Right lobe of liver (tissue), 6 donors: ENCODE data around the gene NEK4. TPM values are rescaled to one million over a fixed set of nuclear protein-coding genes. Genes with fewer than 3 reads are reported as not detected.
A peak's percentile ranks its signal among the peaks of the same experiment; 100 is the strongest.

ENCODE experiments used
- ATAC-seq, 4 donors: fragments of 200-7000 bp; cut with Tn5 transposase; one replicate each; pipeline ENCODE4 v1.9.1; 2020; ENCODE audit warnings: mild to moderate bottlenecking in 4 of 4, moderate library complexity in 4 of 4
- DNase-seq, 3 donors: peaks; one replicate each; pipeline ENCODE4 v3.0.0-alpha.2; 2020
- H3K27ac ChIP-seq, 3 donors: fragments of 200-600 bp; one replicate each; pipeline ENCODE4 v1.8.0; 2022
- H3K27me3 ChIP-seq, 2 donors: fragments of 200-600 bp; one replicate each; pipeline ENCODE4 v1.8.0; 2022
- H3K36me3 ChIP-seq, 4 donors: fragments of 200-600 bp; sonication (generic) in 1 of 4; one replicate each; pipeline versions ENCODE4 v1.5.1 to v1.8.0; 2017 to 2022; ENCODE audit warnings: control low read depth in 1 of 4
- H3K4me1 ChIP-seq, 4 donors: fragments of 200-600 bp; sonication (generic) in 1 of 4; one replicate each; pipeline versions ENCODE4 v1.5.1 to v1.8.0; 2017 to 2022; ENCODE audit warnings: control low read depth in 1 of 4
- H3K4me3 ChIP-seq, 3 donors: fragments of 200-600 bp; one replicate each; pipeline ENCODE4 v1.8.0; 2022
- H3K9me3 ChIP-seq, 4 donors: fragments of 200-600 bp; sonication (generic) in 1 of 4; one replicate each; pipeline versions ENCODE4 v1.5.1 to v1.8.0; 2017 to 2022; ENCODE audit warnings: control low read depth in 1 of 4
- POLR2A ChIP-seq: fragments of 450-650 bp; IDR thresholded peaks from one replicate; pipeline ENCODE4 v1.6.1; 2017; ENCODE audit warnings: antibody characterized with exemption, mild to moderate bottlenecking
- WGBS: methylation state at CpG from one replicate; pipeline ENCODE4 v1.1.6; 2018; ENCODE audit warnings: low coverage, low lambda C conversion rate; ENCODE audit not compliant: insufficient coverage; ENCODE audit errors: missing lambda C conversion rate; 5-methylcytosine and 5-hydroxymethylcytosine counted together
- intact Hi-C, 2 donors: fragments of 100-400 bp; cut with DNase I; formaldehyde crosslinking; loops; one replicate each; pipeline versions ENCODE4 v1.11.2 to v1.14.1; 2022
- long read RNA-seq: library from polyadenylated mRNA; unstranded; transcript quantifications from one replicate; pipeline ENCODE4 v2.0.0, GENCODE V29; 2019
- total RNA-seq, 6 experiments: library from RNA; depleted of rRNA in 2 of 6; stranded (reverse); fragments of >200 nt in 2 of 6; fragmentation: NEBNext Ultra II Directional in 3 of 6; extraction: Animal tissue kit (Norgen Biotek cat#: 25700) in 3 of 6; gene quantifications; one replicate each; pipeline versions ENCODE4 v1.1.0 to v1.2.4, GENCODE V29; 2016 to 2023
- TF ChIP-seq, protein P1 (sequence below), 4 donors: fragments of 200-600 bp in 3 of 4; fragments of 450-650 bp in 1 of 4; IDR thresholded peaks; one replicate each; pipeline versions ENCODE4 v1.5.1 to v1.8.0; 2016 to 2022; ENCODE audit warnings: antibody characterized with exemption in 4 of 4, mild to moderate bottlenecking in 2 of 4
- donor health status: DM: no; HTN: yes; CAD: no.
- donor health status: DM: no; HTN: no; CAD: no.
- donor health status: DM: no; HTN: no; CAD: no.
- donor health status: DM: no; HTN: yes; CAD: no.
- donor health status: DM: no; HTN: yes; CAD: no.

Gene NEK4
- total RNA-seq: 10 to 100 TPM in 5 of 6 experiments, 1 to 10 TPM in 1; 7.3 to 18.9 (median 14.8) TPM
- long read RNA-seq, partial matches to known transcripts: 2 of 9 reads
- long read RNA-seq, other reads (novel, unspliced or antisense): 7 of 9 reads

- DNase-seq (peak; percentile 94 to 96 (median 95)), ATAC-seq (peak; percentile 79 to 89 (median 81))
- Histone ChIP-seq H3K9me3 (no peaks in the 10 kb centered on the region), H3K27ac (peak within 1 kb of the TSS; percentile 52 to 67 (median 62)), H3K4me1 (peaks cover 0 to 53% (median 16%) of the 10 kb centered on the region in 4 donors), H3K36me3 (peaks cover 0 to 16% (median 3%) of the 10 kb centered on the region in 4 donors), H3K4me3 (peak within 1 kb of the TSS; percentile 57 to 94 (median 64)), H3K27me3 (no peaks in the 10 kb centered on the region)
- intact Hi-C loops: no loop called here
- WGBS: under 1% methylated on average over 17 of the region's 67 CpGs
- TF ChIP-seq, protein P1, sequence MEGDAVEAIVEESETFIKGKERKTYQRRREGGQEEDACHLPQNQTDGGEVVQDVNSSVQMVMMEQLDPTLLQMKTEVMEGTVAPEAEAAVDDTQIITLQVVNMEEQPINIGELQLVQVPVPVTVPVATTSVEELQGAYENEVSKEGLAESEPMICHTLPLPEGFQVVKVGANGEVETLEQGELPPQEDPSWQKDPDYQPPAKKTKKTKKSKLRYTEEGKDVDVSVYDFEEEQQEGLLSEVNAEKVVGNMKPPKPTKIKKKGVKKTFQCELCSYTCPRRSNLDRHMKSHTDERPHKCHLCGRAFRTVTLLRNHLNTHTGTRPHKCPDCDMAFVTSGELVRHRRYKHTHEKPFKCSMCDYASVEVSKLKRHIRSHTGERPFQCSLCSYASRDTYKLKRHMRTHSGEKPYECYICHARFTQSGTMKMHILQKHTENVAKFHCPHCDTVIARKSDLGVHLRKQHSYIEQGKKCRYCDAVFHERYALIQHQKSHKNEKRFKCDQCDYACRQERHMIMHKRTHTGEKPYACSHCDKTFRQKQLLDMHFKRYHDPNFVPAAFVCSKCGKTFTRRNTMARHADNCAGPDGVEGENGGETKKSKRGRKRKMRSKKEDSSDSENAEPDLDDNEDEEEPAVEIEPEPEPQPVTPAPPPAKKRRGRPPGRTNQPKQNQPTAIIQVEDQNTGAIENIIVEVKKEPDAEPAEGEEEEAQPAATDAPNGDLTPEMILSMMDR (IDR thresholded peaks at IDR 0.05): no peak
- peak; percentile 90 for TF ChIP-seq POLR2A
Measured at GRCh38 chr3:52770496-52771333, at the start of gene NEK4. NEK4 (minus strand) TSS chr3:52770940; CDS start chr3:52770746, 194 bp downstream.

- Histone ChIP-seq H3K9me3 (no peaks in the 10 kb centered on the region), H3K4me1 (peaks cover 0 to 50% (median 6%) of the 10 kb centered on the region in 4 donors), H3K36me3 (peaks cover 0 to 100% (median 53%) of the 10 kb centered on the region in 4 donors), H3K27me3 (no peaks in the 10 kb centered on the region), H3K27ac (peak overlapping the region in 1 of 3 donors; percentile 3), H3K4me3 (no peak overlapping the region)
- intact Hi-C loops: no loop called here
- no peak for ATAC-seq
- DNase-seq: no peak
- no CpG with 5 or more reads among the region's 2 CpGs for WGBS
- TF ChIP-seq, protein P1 (IDR thresholded peaks at IDR 0.05): no peak
- TF ChIP-seq POLR2A: no peak
Measured at GRCh38 chr3:52819936-52820335, 49.2 kb upstream of the NEK4 start.

DNA sequence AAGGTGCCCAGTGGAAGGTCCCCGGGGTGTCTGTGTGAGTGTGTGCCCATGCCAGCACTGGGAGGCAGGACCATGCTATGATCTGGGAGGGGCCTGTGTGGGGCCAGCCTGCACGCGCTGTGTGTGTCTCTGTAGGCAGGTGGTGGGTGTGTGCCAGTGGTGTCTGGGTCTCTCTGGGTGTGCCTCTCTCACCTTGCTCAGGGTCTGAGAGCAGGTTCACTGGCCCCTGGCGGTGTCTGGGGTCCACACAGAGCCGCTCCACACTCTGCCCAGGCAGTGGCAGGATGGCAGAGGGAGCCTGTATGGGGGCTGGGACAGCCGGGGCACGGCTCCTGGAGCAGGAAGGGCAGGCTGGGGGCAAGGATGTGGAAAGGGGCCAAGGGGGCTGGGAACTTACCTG, 47.1 kb upstream of the NEK4 start:
- peaks cover 0 to 83% (median 42%) of the 10 kb centered on the region in 4 donors for H3K36me3 ChIP-seq
- WGBS: 48% methylated on average over 2 of the region's 7 CpGs
- peaks cover 0 to 52% (median 12%) of the 10 kb centered on the region in 4 donors for H3K4me1 ChIP-seq
- H3K27me3 ChIP-seq: no peaks in the 10 kb centered on the region
- no peak overlapping the region for H3K27ac ChIP-seq
- ATAC-seq: peak; percentile 0 to 3 (median 1)
- intact Hi-C loops: no loop called here
- TF ChIP-seq POLR2A: peak; percentile 18
- TF ChIP-seq, protein P1 (IDR thresholded peaks at IDR 0.05): no peak
- no peak for DNase-seq
- no peaks in the 10 kb centered on the region for H3K9me3 ChIP-seq
- no peak overlapping the region for H3K4me3 ChIP-seq

DNA sequence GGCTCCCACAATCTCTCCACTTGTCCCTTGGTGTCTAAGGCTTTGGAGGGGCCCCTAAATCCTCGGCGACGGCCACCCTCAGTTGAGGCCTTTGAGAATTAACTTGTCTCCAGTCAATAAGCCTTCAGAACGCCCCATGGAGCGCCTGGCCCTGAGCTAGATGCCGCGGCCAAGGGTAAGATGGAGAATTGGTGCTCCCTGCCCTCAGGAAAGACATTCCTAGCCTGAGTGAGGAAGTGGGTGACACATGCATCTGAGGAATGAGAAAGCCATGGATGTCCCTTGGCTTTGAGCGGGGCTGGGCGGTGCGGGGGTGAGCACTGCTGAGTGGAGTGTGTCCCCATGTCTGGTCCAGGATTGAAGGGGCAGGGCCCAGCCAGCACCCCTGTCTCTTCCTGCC, 46.5 kb upstream of the NEK4 start:
- H3K27me3 ChIP-seq: no peaks in the 10 kb centered on the region
- TF ChIP-seq, protein P1 (IDR thresholded peaks at IDR 0.05): no peak
- TF ChIP-seq POLR2A: no peak
- DNase-seq (no peak), ATAC-seq (peak in 1 of 4 donors; percentile 0)
- H3K4me3 ChIP-seq: no peak overlapping the region
- 92% methylated on average over 8 of the region's 10 CpGs for WGBS
- peaks cover 0 to 57% (median 15%) of the 10 kb centered on the region in 4 donors for H3K4me1 ChIP-seq
- peaks cover 0 to 76% (median 38%) of the 10 kb centered on the region in 4 donors for H3K36me3 ChIP-seq
- H3K27ac ChIP-seq: no peak overlapping the region
- no peaks in the 10 kb centered on the region for H3K9me3 ChIP-seq
- intact Hi-C loops: no loop called here
